Mucosa of stomach (tissue), 1 donor: ENCODE data around the gene RAB20.

Experiments
- H3K27me3 ChIP-seq: one replicate; pipeline ENCODE4 v1.7.0; 2013; ENCODE audit warnings: mild to moderate bottlenecking, low read length; ENCODE audit not compliant: control insufficient read depth, insufficient read depth
- H3K36me3 ChIP-seq: one replicate; pipeline ENCODE4 v1.7.0; 2013; ENCODE audit warnings: low read length; ENCODE audit not compliant: control insufficient read depth, insufficient read depth
- H3K4me1 ChIP-seq: one replicate; pipeline ENCODE4 v1.7.0; 2013; ENCODE audit warnings: mild to moderate bottlenecking, low read length; ENCODE audit not compliant: control insufficient read depth, insufficient read depth
- H3K4me3 ChIP-seq: one replicate; pipeline ENCODE4 v1.7.0; 2013; ENCODE audit warnings: low read length
- H3K9ac ChIP-seq: one replicate; pipeline ENCODE4 v1.7.0; 2013; ENCODE audit warnings: mild to moderate bottlenecking, low read length, moderate library complexity
- H3K9me3 ChIP-seq: one replicate; pipeline ENCODE4 v1.7.0; 2013; ENCODE audit warnings: mild to moderate bottlenecking, low read length, moderate library complexity; ENCODE audit not compliant: control insufficient read depth
- donor health status: Pancreatic carcinoma.

The RAB20 gene

DNA sequence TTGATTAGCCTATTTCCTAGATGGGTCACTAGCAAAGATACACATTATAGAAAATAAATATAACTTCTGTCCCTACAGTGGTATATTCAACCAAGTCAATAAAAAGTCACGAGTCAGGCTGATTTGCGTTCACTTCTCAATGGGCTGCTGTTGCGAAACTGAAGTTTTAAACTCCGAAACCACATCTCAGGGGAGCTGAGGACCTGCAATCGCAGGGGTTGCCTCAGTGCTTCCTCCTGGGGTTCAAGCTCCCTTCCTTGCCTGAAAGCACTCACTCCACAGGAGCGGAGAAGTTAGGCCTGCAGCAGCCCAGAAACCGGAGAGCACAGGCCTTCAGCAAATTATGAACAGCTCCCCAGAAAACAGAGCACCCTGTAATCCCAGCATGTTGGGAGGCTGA is 39.6 kb downstream of the RAB20 start:
- no peak overlapping the region for H3K9ac ChIP-seq
- H3K27me3 ChIP-seq: no peaks in the 10 kb centered on the region
- H3K9me3 ChIP-seq: no peaks in the 10 kb centered on the region
- peaks cover 86% of the 10 kb centered on the region for H3K4me1 ChIP-seq
- H3K4me3 ChIP-seq: no peak overlapping the region
- H3K36me3 ChIP-seq: peaks cover 8% of the 10 kb centered on the region

DNA sequence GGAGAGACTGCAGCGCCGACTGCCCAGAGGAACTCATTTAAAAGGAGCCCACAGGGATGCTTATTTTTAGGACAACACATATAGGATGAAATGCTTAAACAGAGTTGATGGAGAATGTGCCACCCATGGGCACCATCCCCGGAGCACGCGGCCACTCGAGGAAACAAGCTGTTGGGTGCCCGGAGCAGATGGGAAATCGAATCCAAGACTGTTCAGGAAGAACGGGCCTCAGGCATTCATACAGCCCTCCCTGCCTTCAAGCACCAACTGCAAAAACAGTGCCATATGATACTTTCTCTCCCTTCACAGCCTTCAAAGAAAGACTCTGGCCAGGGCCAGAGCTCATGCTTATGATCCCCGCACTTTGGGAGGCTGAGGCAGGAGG is 40.2 kb downstream of the RAB20 start:
- peaks cover 8% of the 10 kb centered on the region for H3K36me3 ChIP-seq
- no peaks in the 10 kb centered on the region for H3K9me3 ChIP-seq
- no peak overlapping the region for H3K9ac ChIP-seq
- H3K4me1 ChIP-seq: peaks cover 80% of the 10 kb centered on the region
- H3K4me3 ChIP-seq: no peak overlapping the region
- no peaks in the 10 kb centered on the region for H3K27me3 ChIP-seq

DNA sequence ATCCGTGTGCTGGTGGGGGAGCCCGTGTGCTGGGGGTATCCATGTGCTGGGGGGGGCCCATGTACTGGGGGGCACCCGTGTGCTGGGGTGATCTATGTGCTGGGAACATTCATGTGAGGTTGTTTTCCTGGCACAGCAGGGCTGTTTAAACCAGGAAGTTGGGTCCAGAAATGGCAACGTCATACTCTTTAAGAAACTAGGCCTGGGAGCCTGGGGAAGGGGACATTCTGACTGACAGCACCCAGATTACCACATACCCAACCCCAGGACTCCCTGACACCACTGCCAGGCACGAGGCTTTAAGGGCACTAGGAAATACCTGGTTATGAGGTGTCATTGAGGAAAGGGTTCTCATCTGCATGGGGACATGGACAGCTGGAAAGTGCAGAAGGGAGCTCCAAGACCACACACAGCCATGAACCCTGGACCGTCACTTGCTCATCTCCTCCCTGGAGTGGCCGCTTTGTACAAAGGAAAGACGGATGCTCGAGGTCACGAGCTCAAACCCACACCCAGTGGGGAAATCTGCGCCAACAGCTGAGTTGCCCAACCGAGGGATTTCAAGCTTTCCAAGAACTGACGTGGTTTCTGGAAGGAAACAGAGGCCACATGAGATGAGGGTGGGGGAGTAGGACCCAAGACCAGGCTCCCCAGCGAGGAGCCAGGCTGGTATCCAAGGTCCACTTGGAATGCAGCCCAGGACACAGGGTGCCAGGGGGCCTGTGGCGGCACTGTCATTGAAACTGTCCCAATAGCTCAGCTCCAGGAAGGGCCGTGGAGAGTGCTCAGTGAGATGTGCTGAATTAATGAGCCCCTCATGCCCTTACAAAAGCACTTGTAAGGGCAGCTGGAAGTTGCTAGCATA is 40.9 kb downstream of the RAB20 start:
- Histone ChIP-seq H3K9ac (peak overlapping the region; percentile 37), H3K4me1 (peaks cover 73% of the 10 kb centered on the region), H3K36me3 (peaks cover 8% of the 10 kb centered on the region), H3K27me3 (no peaks in the 10 kb centered on the region), H3K4me3 (no peak overlapping the region), H3K9me3 (no peaks in the 10 kb centered on the region)

DNA sequence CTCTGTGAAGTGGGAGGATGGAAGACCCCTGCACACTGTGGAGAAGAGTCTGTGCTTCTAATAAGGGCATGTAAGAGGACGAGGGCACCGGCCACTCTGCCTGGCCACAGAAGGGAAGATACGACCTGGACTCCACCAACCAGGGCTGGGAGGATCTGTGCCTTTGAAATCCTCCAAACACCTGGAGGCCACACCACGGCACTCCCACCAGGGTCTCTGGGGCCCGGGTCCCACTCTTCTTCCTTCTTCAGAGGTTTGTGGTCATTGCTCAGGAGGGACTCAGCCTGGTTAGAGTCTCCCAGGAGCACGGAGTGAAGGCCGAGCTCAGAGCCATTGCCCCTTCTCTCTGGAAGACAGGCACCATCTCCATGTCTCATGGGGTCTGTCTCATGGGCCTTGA is 42.0 kb downstream of the RAB20 start:
- H3K4me1 ChIP-seq: peaks cover 62% of the 10 kb centered on the region
- H3K9ac ChIP-seq: no peak overlapping the region

DNA sequence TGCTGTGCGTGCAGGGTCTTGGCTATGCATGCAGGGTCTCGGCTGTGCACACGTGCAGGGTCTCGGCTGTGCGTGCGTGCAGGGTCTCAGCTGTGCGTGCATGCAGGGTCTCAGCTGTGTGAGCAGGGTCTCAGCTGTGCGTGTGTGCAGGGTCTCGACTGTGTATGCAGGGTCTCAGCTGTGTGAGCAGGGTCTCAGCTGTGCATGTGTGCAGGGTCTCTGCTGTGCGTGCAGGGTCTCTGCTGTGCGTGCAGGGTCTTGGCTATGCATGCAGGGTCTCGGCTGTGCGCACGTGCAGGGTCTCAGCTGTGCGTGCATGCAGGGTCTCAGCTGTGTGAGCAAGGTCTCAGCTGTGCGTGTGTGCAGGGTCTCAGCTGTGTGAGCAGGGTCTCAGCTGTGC is 42.5 kb downstream of the RAB20 start:
- Histone ChIP-seq H3K4me1 (peaks cover 57% of the 10 kb centered on the region), H3K4me3 (no peak overlapping the region), H3K27me3 (no peaks in the 10 kb centered on the region), H3K9me3 (no peaks in the 10 kb centered on the region), H3K9ac (no peak overlapping the region), H3K36me3 (peaks cover 8% of the 10 kb centered on the region)

More for the DNA sequence above, 42.0 kb downstream of the RAB20 start:
- H3K27me3 ChIP-seq: no peaks in the 10 kb centered on the region
- no peaks in the 10 kb centered on the region for H3K9me3 ChIP-seq
- peaks cover 8% of the 10 kb centered on the region for H3K36me3 ChIP-seq
- no peak overlapping the region for H3K4me3 ChIP-seq

GRCh38 chr13:110518571-110518970 is 43.0 kb downstream of the RAB20 start:
- Histone ChIP-seq H3K27me3 (no peaks in the 10 kb centered on the region), H3K9me3 (no peaks in the 10 kb centered on the region), H3K9ac (no peak overlapping the region), H3K36me3 (peaks cover 8% of the 10 kb centered on the region), H3K4me1 (peaks cover 52% of the 10 kb centered on the region), H3K4me3 (peak overlapping the region; percentile 14)

DNA sequence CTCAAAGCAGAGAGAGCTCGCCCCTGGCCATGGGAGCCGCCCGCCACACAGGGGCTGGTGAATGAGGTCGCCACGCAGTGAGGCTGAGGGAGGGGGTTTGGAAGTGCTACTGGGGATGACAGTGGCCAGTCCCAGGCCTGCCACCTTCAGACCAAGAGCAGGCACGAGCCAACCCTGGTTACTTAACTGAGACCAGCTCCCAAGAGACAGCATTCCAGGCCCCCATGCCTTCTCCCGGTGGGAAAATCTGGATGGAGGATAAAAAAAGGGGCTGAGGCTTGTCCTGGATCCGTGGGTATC is 43.3 kb downstream of the RAB20 start:
- no peak overlapping the region for H3K9ac ChIP-seq
- H3K27me3 ChIP-seq: no peaks in the 10 kb centered on the region
- H3K4me1 ChIP-seq: peaks cover 50% of the 10 kb centered on the region
- peaks cover 4% of the 10 kb centered on the region for H3K36me3 ChIP-seq
- no peaks in the 10 kb centered on the region for H3K9me3 ChIP-seq
- peak overlapping the region; percentile 14 for H3K4me3 ChIP-seq

DNA sequence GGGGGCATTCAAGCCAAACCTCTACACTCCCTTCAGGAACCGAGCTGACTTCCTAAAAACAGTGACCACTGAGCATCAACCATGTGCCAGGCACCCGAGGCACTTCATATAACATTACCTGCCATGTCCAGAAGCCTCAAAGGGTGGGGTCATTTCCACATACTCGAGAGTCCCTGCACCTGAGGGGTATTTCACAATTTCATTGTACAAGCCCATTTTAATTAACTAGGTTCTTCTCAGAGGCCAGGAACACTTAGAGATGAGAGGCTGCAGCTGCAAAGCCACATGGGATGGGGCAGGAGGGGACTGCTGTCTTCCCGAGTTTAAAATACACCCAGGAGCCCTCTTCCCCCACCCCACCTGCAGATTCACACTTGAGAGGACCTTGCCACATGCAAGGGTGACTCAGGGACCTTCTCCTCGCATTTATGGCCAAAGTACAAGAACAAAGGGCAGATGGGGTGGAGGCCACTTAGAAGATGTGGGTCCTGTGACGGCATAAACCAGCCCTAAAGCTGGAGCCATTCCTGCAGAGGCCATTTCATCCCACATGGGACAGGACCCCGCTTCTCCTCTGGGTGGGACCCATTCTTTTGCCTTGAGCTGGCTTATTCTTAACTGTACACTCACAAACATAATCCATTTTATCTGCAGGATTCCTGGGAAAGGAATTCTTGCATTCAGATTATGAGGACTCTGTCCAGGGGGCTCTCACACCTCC is 43.9 kb downstream of the RAB20 start:
- Histone ChIP-seq H3K36me3 (peaks cover 4% of the 10 kb centered on the region), H3K4me1 (peaks cover 50% of the 10 kb centered on the region), H3K9me3 (no peaks in the 10 kb centered on the region), H3K27me3 (no peaks in the 10 kb centered on the region), H3K9ac (no peak overlapping the region), H3K4me3 (no peak overlapping the region)

- Histone ChIP-seq H3K9ac (no peak overlapping the region), H3K27me3 (no peaks in the 10 kb centered on the region), H3K9me3 (no peaks in the 10 kb centered on the region), H3K4me3 (no peak overlapping the region), H3K36me3 (peaks cover 4% of the 10 kb centered on the region), H3K4me1 (peaks cover 45% of the 10 kb centered on the region)
Measured at GRCh38 chr13:110516500-110516899, 45.0 kb downstream of the RAB20 start.

GRCh38 chr13:110512198-110512740 is 49.3 kb downstream of the RAB20 start:
- H3K36me3 ChIP-seq: no peaks in the 10 kb centered on the region
- H3K9ac ChIP-seq: no peak overlapping the region
- peaks cover 37% of the 10 kb centered on the region for H3K4me1 ChIP-seq
- H3K9me3 ChIP-seq: no peaks in the 10 kb centered on the region
- no peak overlapping the region for H3K4me3 ChIP-seq
- H3K27me3 ChIP-seq: no peaks in the 10 kb centered on the region

- no peak overlapping the region for H3K9ac ChIP-seq
- H3K4me3 ChIP-seq: no peak overlapping the region
- no peaks in the 10 kb centered on the region for H3K36me3 ChIP-seq
- no peaks in the 10 kb centered on the region for H3K9me3 ChIP-seq
- H3K27me3 ChIP-seq: no peaks in the 10 kb centered on the region
- H3K4me1 ChIP-seq: peaks cover 39% of the 10 kb centered on the region
Measured at GRCh38 chr13:110511509-110512181, 49.9 kb downstream of the RAB20 start.
